ENCODE measurements around the gene HIKESHI.
"Not testable (repeated sequence)": the region's sequence is repeated elsewhere in the genome, so short reads cannot be mapped to it uniquely, and the experiment has no call there.

DNA sequence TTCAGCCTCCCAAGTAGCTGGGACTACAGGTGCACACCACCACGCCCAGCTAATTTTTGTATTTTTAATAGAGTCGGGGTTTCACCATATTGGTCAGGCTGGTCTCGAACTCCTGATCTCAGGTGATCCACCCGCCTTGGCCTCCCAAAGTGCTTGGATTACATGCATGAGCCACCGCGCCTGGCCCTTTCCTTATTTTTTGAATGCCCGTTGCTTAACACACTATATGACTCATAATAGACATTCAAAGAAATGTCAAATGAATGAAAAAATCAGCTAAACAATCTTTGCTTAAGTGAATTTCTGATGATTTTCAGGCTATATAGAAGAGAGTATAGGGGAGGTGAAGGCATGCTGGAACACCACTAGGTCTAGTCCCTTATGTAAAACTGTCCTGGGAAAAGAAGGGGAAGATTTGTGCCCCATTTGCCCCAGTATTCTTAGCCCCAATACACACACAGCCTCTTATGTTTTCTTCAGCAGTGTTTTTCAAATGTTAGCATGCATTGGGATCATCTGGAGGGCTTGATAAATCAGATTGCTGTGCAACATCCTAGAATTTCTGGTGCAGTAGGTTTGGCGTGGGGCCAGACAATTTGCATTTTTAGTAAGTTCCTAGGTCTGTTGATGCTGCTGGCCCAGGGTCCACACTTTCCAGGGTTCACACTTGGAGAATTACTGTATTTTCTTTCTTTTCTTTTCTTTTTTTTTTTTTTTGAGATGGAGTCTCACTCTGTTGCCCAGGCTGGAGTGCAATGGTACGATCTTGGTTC is 12.3 kb upstream of the HIKESHI start:
- TF ChIP-seq, protein P1, sequence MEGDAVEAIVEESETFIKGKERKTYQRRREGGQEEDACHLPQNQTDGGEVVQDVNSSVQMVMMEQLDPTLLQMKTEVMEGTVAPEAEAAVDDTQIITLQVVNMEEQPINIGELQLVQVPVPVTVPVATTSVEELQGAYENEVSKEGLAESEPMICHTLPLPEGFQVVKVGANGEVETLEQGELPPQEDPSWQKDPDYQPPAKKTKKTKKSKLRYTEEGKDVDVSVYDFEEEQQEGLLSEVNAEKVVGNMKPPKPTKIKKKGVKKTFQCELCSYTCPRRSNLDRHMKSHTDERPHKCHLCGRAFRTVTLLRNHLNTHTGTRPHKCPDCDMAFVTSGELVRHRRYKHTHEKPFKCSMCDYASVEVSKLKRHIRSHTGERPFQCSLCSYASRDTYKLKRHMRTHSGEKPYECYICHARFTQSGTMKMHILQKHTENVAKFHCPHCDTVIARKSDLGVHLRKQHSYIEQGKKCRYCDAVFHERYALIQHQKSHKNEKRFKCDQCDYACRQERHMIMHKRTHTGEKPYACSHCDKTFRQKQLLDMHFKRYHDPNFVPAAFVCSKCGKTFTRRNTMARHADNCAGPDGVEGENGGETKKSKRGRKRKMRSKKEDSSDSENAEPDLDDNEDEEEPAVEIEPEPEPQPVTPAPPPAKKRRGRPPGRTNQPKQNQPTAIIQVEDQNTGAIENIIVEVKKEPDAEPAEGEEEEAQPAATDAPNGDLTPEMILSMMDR (IDR thresholded peaks at IDR 0.05), result not testable (repeated sequence)
- not testable (repeated sequence) for TF ChIP-seq EZH2 (IDR thresholded peaks at IDR 0.05; ENCODE audit: borderline replicate concordance, insufficient read depth, low read depth, low read length, poor library complexity, severe bottlenecking)

All from B cell (primary cell).